Adrenal gland (tissue), 12 donors: Measurements from ENCODE around the gene NUP50. TPM values are rescaled to one million over a fixed set of nuclear protein-coding genes. Genes with fewer than 3 reads are reported as not detected.

Experiments
- DNase-seq, 7 donors: peaks; one replicate each; pipeline ENCODE4 v3.0.0-alpha.2; 2019 to 2020
- H3K27ac ChIP-seq, 5 donors: fragments of 200-600 bp; sonication (generic) in 4 of 5; 1 replicate in 3 of 5; 2 replicates in 2 of 5; pipeline versions ENCODE4 v1.5.1 to v1.8.0; 2016 to 2020; ENCODE audit warnings: mild to moderate bottlenecking in 1 of 5
- H3K27me3 ChIP-seq: fragments of 200-600 bp; 2 replicates; pipeline ENCODE4 v1.8.0; 2021
- H3K36me3 ChIP-seq, 2 donors: fragments of 200-600 bp; replicated peaks in 1 of 2; 1 replicate in 1 of 2; 2 replicates in 1 of 2; pipeline versions ENCODE4 v1.5.1 to v1.8.0; 2018 to 2022
- H3K4me1 ChIP-seq, 2 donors: fragments of 200-600 bp; replicated peaks in 1 of 2; 1 replicate in 1 of 2; 2 replicates in 1 of 2; pipeline versions ENCODE4 v1.5.1 to v1.8.0; 2018 to 2021
- H3K4me3 ChIP-seq, 4 donors: fragments of 200-600 bp; sonication (generic) in 3 of 4; one replicate each; pipeline ENCODE4 v1.5.1; 2016 to 2018
- H3K9me3 ChIP-seq, 3 donors: fragments of 200-600 bp; sonication (generic) in 1 of 3; replicated peaks in 1 of 3; 1 replicate in 2 of 3; 2 replicates in 1 of 3; pipeline versions ENCODE4 v1.5.1 to v1.8.0; 2016 to 2021
- CTCF ChIP-seq, 6 experiments: fragments of 450-650 bp in 4 of 6; fragments of 200-600 bp in 2 of 6; sonication (generic) in 1 of 6; IDR thresholded peaks; 1 replicate in 5 of 6; 2 replicates in 1 of 6; pipeline versions ENCODE4 v1.5.1 to v1.8.0; 2016 to 2021; ENCODE audit warnings: antibody characterized with exemption in 6 of 6, mild to moderate bottlenecking in 2 of 6, moderate library complexity in 1 of 6
- POLR2A ChIP-seq, 2 donors: fragments of 450-650 bp; IDR thresholded peaks; one replicate each; pipeline ENCODE4 v1.6.1; 2017; ENCODE audit warnings: antibody characterized with exemption in 2 of 2, mild to moderate bottlenecking in 2 of 2, moderate library complexity in 1 of 2
- WGBS, 4 donors: extraction: QIAGEN DNeasy Blood & Tissue Kit in 2 of 4; methylation state at CpG; one replicate each; pipeline versions ENCODE4 v1.1.5 to v1.1.7; 2013 to 2017; 5-methylcytosine and 5-hydroxymethylcytosine counted together
- intact Hi-C, 2 donors: fragments of 100-400 bp; cut with DNase I; formaldehyde crosslinking; loops; one replicate each; pipeline versions ENCODE4 v1.14.1 to v1.15.0; 2022 to 2023
- polyA plus RNA-seq, 3 donors: library from polyadenylated mRNA; stranded (reverse); fragments of 200-250 nt in 2 of 3; fragments of 350-450 nt in 1 of 3; fragmentation: Illumina TruSeq in 1 of 3; extraction: RNeasy Lipid Tissue Mini Kit (QIAGEN cat#74804) in 1 of 3; gene quantifications; one replicate each; pipeline ENCODE4 v1.2.3, GENCODE V29; 2013 to 2014
- total RNA-seq, 9 donors: library from RNA; depleted of rRNA in 4 of 9; stranded (reverse); fragments of >200 nt in 4 of 9; fragments of 120-200 nt in 1 of 9; fragmentation: NEBNext Ultra II Directional in 1 of 9; extraction: Animal tissue kit (Norgen Biotek cat#: 25700) in 1 of 9; gene quantifications; one replicate each; pipeline versions ENCODE4 v1.1.0 to v1.2.4, GENCODE V29; 2013 to 2023
- donor health status: healthy with polysubstance abuse.
- donor health status: Bipolar disorder and iron deficiency.
- donor health status: DM: yes; HTN: yes; CAD: no.
- donor health status: DM: no; HTN: no; CAD: no.
- donor health status: DM: no; HTN: no; CAD: no.
- donor health status: DM: yes; HTN: yes; CAD: no.

The NUP50 gene
- total and polyA plus RNA-seq, 12 donors, result 14.9 to 126 (median 64.6) TPM

- intact Hi-C loops, result no loop called here
- H3K4me1 ChIP-seq, result no peaks in the 10 kb centered on the region
- H3K9me3 ChIP-seq, result no peaks in the 10 kb centered on the region
- H3K27me3 ChIP-seq, result no peaks in the 10 kb centered on the region
- no peaks in the 10 kb centered on the region for H3K36me3 ChIP-seq
- H3K4me3 ChIP-seq, result no peak overlapping the region
- DNase-seq, result no peak
- H3K27ac ChIP-seq, result no peak overlapping the region
- WGBS, 4 donors, result 59 to 67% (median 61%) methylated on average over 10 of the region's 10 CpGs
- TF ChIP-seq CTCF (IDR thresholded peaks at IDR 0.05), result no peak
- no peak for TF ChIP-seq POLR2A (IDR thresholded peaks at IDR 0.05)
Observed at GRCh38 chr22:45124176-45124847, 39.4 kb upstream of the NUP50 start.

GRCh38 chr22:45125188-45125587 is 38.5 kb upstream of the NUP50 start:
- H3K4me1 ChIP-seq, result no peaks in the 10 kb centered on the region
- H3K27ac ChIP-seq, result no peak overlapping the region
- no peak for DNase-seq
- no peaks in the 10 kb centered on the region for H3K9me3 ChIP-seq
- H3K27me3 ChIP-seq, result no peaks in the 10 kb centered on the region
- intact Hi-C loops, result no loop called here
- H3K36me3 ChIP-seq, result no peaks in the 10 kb centered on the region
- 43 to 57% (median 47%) methylated on average over 8 of the region's 8 CpGs for WGBS, 4 donors
- H3K4me3 ChIP-seq, result no peak overlapping the region
- TF ChIP-seq POLR2A (IDR thresholded peaks at IDR 0.05), result no peak
- TF ChIP-seq CTCF (IDR thresholded peaks at IDR 0.05), result no peak

- Histone ChIP-seq H3K36me3 (no peaks in the 10 kb centered on the region), H3K4me1 (no peaks in the 10 kb centered on the region), H3K9me3 (no peaks in the 10 kb centered on the region), H3K27ac (no peak overlapping the region), H3K27me3 (no peaks in the 10 kb centered on the region), H3K4me3 (no peak overlapping the region)
- TF ChIP-seq CTCF (IDR thresholded peaks at IDR 0.05) (no peak), POLR2A (IDR thresholded peaks at IDR 0.05) (no peak)
- DNase-seq, result no peak
- intact Hi-C loops, result no loop called here
- WGBS, 4 donors, result 65 to 93% (median 86%) methylated on average over 3 of the region's 3 CpGs
Observed at GRCh38 chr22:45127866-45128265, 35.9 kb upstream of the NUP50 start.

- no peak overlapping the region for H3K4me3 ChIP-seq
Observed at GRCh38 chr22:45129703-45130524, 33.8 kb upstream of the NUP50 start.

More at GRCh38 chr22:45129703-45130524, 33.8 kb upstream of the NUP50 start:
- intact Hi-C loops, result no loop called here
- peak in 1 of 7 donors; percentile 61 for DNase-seq
- 60 to 70% (median 65%) methylated on average over 14 of the region's 14 CpGs for WGBS, 4 donors
- H3K9me3 ChIP-seq, result no peaks in the 10 kb centered on the region
- H3K4me1 ChIP-seq, result no peaks in the 10 kb centered on the region
- no peak overlapping the region for H3K27ac ChIP-seq
- no peak for TF ChIP-seq CTCF (IDR thresholded peaks at IDR 0.05)
- no peak for TF ChIP-seq POLR2A (IDR thresholded peaks at IDR 0.05)
- H3K27me3 ChIP-seq, result no peaks in the 10 kb centered on the region
- H3K36me3 ChIP-seq, result no peaks in the 10 kb centered on the region
